HG03025 (cell line): ENCODE data around the gene FOXB1.

Experiments used
- ATAC-seq: cut with Tn5 transposase; IDR thresholded peaks from one replicate; pipeline ENCODE4 v1.9.1; 2021; ENCODE audit warnings: mild to moderate bottlenecking, moderate library complexity; ENCODE audit not compliant: unreplicated experiment, low FRiP score

The FOXB1 gene

GRCh38 chr15:60004009-60004845, at the start of gene FOXB1:
TSS of gene FOXB1 (plus strand) at chr15:60004311. CDS start at chr15:60004964, 653 bp downstream.
- ATAC-seq: no peak

- ATAC-seq: no peak
Observed at GRCh38 chr15:59958288-59958687, 45.8 kb upstream of the FOXB1 start.

- ATAC-seq: no peak
Observed at GRCh38 chr15:59960318-59960717, 43.8 kb upstream of the FOXB1 start.

- no peak for ATAC-seq
Observed at GRCh38 chr15:59963322-59963721, 40.8 kb upstream of the FOXB1 start.

- ATAC-seq: no peak
Observed at GRCh38 chr15:59963925-59964324, 40.2 kb upstream of the FOXB1 start.

GRCh38 chr15:59965741-59966140, 38.4 kb upstream of the FOXB1 start:
- ATAC-seq: no peak

- no peak for ATAC-seq
Observed at GRCh38 chr15:59966262-59966661, 37.8 kb upstream of the FOXB1 start.

- ATAC-seq: no peak
Observed at GRCh38 chr15:59968314-59968713, 35.8 kb upstream of the FOXB1 start.

GRCh38 chr15:59972241-59972640, 31.9 kb upstream of the FOXB1 start:
- ATAC-seq: no peak

- no peak for ATAC-seq
Observed at GRCh38 chr15:59976480-59977271, 27.4 kb upstream of the FOXB1 start.

- ATAC-seq: no peak
Observed at GRCh38 chr15:59991834-59992233, 12.3 kb upstream of the FOXB1 start.

- no peak for ATAC-seq
Observed at GRCh38 chr15:59993041-59993750, 10.9 kb upstream of the FOXB1 start.

- ATAC-seq: no peak
Observed at GRCh38 chr15:59993950-59994401, 10.1 kb upstream of the FOXB1 start.

- ATAC-seq: no peak
Observed at GRCh38 chr15:59994526-59994887, 9.6 kb upstream of the FOXB1 start.

- ATAC-seq: no peak
Observed at GRCh38 chr15:59994888-59995557, 9.1 kb upstream of the FOXB1 start.

- no peak for ATAC-seq
Observed at GRCh38 chr15:59995568-59996297, 8.4 kb upstream of the FOXB1 start.

GRCh38 chr15:59996298-59997041, 7.6 kb upstream of the FOXB1 start:
- ATAC-seq: no peak

GRCh38 chr15:59997070-59997701, 6.9 kb upstream of the FOXB1 start:
- no peak for ATAC-seq
